ENCODE data around the gene IKBKE. TPM values are rescaled to one million over a fixed set of nuclear protein-coding genes. Genes with fewer than 3 reads are reported as not detected.

The IKBKE gene
- total and polyA plus RNA-seq, 2 of the 8 experiments (the other 6 are each of a cell fraction or from before 2014, with no cell fraction given), result 8.6 to 12.0 TPM

DNA sequence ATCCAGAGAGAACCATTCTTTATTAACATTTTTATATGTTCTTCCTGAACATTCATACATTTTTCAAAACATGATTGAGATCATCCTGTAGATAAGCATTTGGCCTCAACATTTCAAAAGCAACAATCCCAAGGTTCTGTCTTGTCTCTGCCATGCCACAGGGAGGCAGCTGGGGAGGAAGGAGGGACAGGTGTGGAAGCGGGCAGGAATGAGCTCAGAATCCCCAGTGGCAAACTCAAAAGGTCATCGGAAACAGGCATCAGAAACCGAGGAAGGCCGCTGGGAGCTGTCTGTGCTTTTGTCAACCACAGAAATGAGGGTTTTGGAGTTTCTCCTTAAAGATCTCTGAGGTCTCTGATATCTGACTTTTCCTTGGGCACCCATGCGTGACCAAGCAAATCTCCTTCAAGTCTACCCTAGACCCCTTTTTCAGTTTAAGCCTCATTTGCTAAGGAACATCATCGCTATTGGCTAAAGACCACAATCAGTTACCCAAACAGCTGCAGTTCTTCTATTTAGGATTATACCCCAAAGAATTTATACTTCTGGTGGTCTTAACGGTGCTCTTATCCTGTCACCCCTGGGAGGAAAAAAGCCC is 71.1 kb downstream of the IKBKE start:
- Histone ChIP-seq H3K36me3 (ENCODE audit: control insufficient read depth in 2 of 4, insufficient read depth in 4 of 4, low read length in 3 of 4) (no peaks in the 10 kb centered on the region), H2BK12ac (ENCODE audit: low read depth, low read length) (no peak overlapping the region), H4K91ac (replicated peaks; ENCODE audit: insufficient read length, low read length) (no peak overlapping the region), H3K79me2 (ENCODE audit: control insufficient read depth in 1 of 2, insufficient read depth in 2 of 2, low read length in 2 of 2) (no peaks in the 10 kb centered on the region), H3K9me3 (ENCODE audit: insufficient read depth in 2 of 2, low read depth in 1 of 2, low read length in 1 of 2) (no peaks in the 10 kb centered on the region), H3K79me1 (ENCODE audit: low read depth, low read length) (no peaks in the 10 kb centered on the region), H3K4me1 (replicated peaks in 1 of 4; ENCODE audit: control insufficient read depth in 3 of 4, insufficient read depth in 4 of 4, low read length in 3 of 4) (peaks cover 0 to 2% (median under 1%) of the 10 kb centered on the region in 4 experiments; a peak in 3 of 7 replicates), H3K23ac (ENCODE audit: insufficient read length) (no peak overlapping the region), H3K4me3 (ENCODE audit: extremely low read depth in 1 of 4, insufficient read depth in 2 of 4, low read depth in 3 of 4, low read length in 4 of 4) (no peak overlapping the region), H3K23me2 (ENCODE audit: low read depth, low read length) (no peaks in the 10 kb centered on the region), H4K5ac (ENCODE audit: insufficient read length, low read depth, low read length) (no peak overlapping the region), H3K4ac (replicated peaks; ENCODE audit: insufficient read length, low read depth, low read length) (no peak overlapping the region), H2BK5ac (ENCODE audit: low read depth, low read length) (no peak overlapping the region), H3K4me2 (ENCODE audit: insufficient read depth in 1 of 2, low read depth in 2 of 2, low read length in 2 of 2) (no peak overlapping the region), H3K27me3 (replicated peaks in 1 of 4; ENCODE audit: control insufficient read depth in 3 of 4, extremely low read depth in 1 of 4, insufficient read depth in 3 of 4, low read length in 3 of 4) (no peaks in the 10 kb centered on the region), H3K27ac (ENCODE audit: low read depth, low read length) (no peak overlapping the region), H3K14ac (ENCODE audit: insufficient read length) (no peak overlapping the region), H3K18ac (ENCODE audit: extremely low read depth, low read length) (no peak overlapping the region), H3K56ac (replicated peaks; ENCODE audit: insufficient read length, low read depth, low read length) (no peak overlapping the region), H4K8ac (ENCODE audit: extremely low read depth, insufficient read depth, low read length) (no peak overlapping the region), H2BK15ac (ENCODE audit: low read length) (no peak overlapping the region), H4K20me1 (replicated peaks in 1 of 2; ENCODE audit: control insufficient read depth in 1 of 2, insufficient read depth in 2 of 2, low read length in 2 of 2) (no peaks in the 10 kb centered on the region), H2AK5ac (ENCODE audit: low read depth, low read length) (no peak overlapping the region), H2BK120ac (replicated peaks; ENCODE audit: low read depth, low read length) (no peak overlapping the region), H2BK20ac (ENCODE audit: low read length) (no peak overlapping the region), H3K9ac (replicated peaks in 1 of 4; ENCODE audit: extremely low read depth in 1 of 4, low read depth in 3 of 4, low read length in 3 of 4) (no peak overlapping the region), H2AFZ (ENCODE audit: low read length) (no peak overlapping the region)
- WGBS, 2 experiments (ENCODE audit: extremely low coverage in 1 of 2, insufficient coverage in 1 of 2, insufficient read length in 1 of 2, insufficient replicate concordance in 2 of 2, low coverage in 1 of 2, low lambda C conversion rate in 2 of 2, missing lambda C conversion rate in 1 of 2), result 97% methylated on average over 7 of the region's 7 CpGs; no CpG with 5 or more reads in 1 of the 2 experiments
- no peak for TF ChIP-seq RXRA (IDR thresholded peaks at IDR 0.05; ENCODE audit: insufficient read depth, low read depth, low read length)
- TF ChIP-seq SIX5 (IDR thresholded peaks at IDR 0.05; ENCODE audit: low read depth, low read length), result no peak
- TF ChIP-seq EGR1 (IDR thresholded peaks at IDR 0.05; ENCODE audit: borderline replicate concordance, low read depth, low read length), result no peak
- TF ChIP-seq EZH2 (IDR thresholded peaks at IDR 0.05; ENCODE audit: low read depth, low read length, severe bottlenecking), result no peak
- no peak for TF ChIP-seq TAF7 (optimal IDR thresholded peaks at IDR 0.05; ENCODE audit: borderline replicate concordance, low read depth, low read length)
- no peak for TF ChIP-seq SP1 (IDR thresholded peaks at IDR 0.05; ENCODE audit: low read depth, low read length)
- TF ChIP-seq CEBPB (IDR thresholded peaks at IDR 0.05; ENCODE audit: low read depth, low read length), result no peak
- TF ChIP-seq SRF (IDR thresholded peaks at IDR 0.05; ENCODE audit: low read depth, low read length), result no peak
- TF ChIP-seq ATF3 (IDR thresholded peaks at IDR 0.05; ENCODE audit: insufficient read depth, low read depth, low read length), result no peak
- TF ChIP-seq TCF12 (IDR thresholded peaks at IDR 0.05; ENCODE audit: low read depth, low read length), result no peak
- TF ChIP-seq BRCA1 (IDR thresholded peaks at IDR 0.05; ENCODE audit: low read depth, low read length), result no peak
- POLR2A ChIA-PET (ENCODE audit: partially characterized antibody), result interaction anchor here (1.2 to 1.8 kb wide), 2 partner anchors 13 to 35 kb away, joined by 3 to 5 read pairs; no protein-coding TSS in a partner anchor
- FAIRE-seq (no peak), DNase-seq (ENCODE audit: low read depth in 1 of 2, low spot score in 2 of 2) (no peak)
- CTCF ChIA-PET (ENCODE audit: partially characterized antibody), result interaction anchor here (0.8 to 18.2 kb wide), 14 partner anchors 8 to 193 kb away, joined by 3 to 298 read pairs (median 9); no protein-coding TSS in a partner anchor

Measured in H1 (cell line).